H1 (cell line): ENCODE results near the gene ADAMTS4. TPM values are rescaled to one million over a fixed set of nuclear protein-coding genes. Genes with fewer than 3 reads are reported as not detected.

Experiments
- CTCF ChIA-PET: fragments of 300-600 bp; sonication (Branson Sonifier 250); formaldehyde crosslinking; loops from one replicate; lab custom pipeline; 2021; ENCODE audit not compliant: partially characterized antibody; lab: Charles Lee
- POLR2A ChIA-PET: fragments of 300-600 bp; sonication (Branson Sonifier 250); formaldehyde crosslinking; loops from one replicate; lab custom pipeline; 2021; ENCODE audit warnings: inconsistent platforms; ENCODE audit not compliant: partially characterized antibody; lab: Charles Lee
- DNase-seq, 2 experiments: peaks; one replicate each; pipeline versions ENCODE4 v3.0.0 to v3.0.0-alpha.2; 2010 to 2022; ENCODE audit warnings: low spot score in 2 of 2, low read depth in 1 of 2, mixed read lengths in 1 of 2
- FAIRE-seq: peaks from 2 replicates; lab custom pipeline; 2011; peaks lifted over from hg19 to GRCh38; lab: Jason Lieb, UNC
- H2AFZ ChIP-seq: 2 replicates; pipeline ENCODE4 v1.8.1; 2012; ENCODE audit warnings: low read length, inconsistent platforms
- H2AK5ac ChIP-seq: 2 replicates; pipeline ENCODE4 v1.6.1; 2013; ENCODE audit warnings: low read depth, low read length
- H2BK120ac ChIP-seq: replicated peaks from 2 replicates; pipeline ENCODE3; 2013; ENCODE audit warnings: low read depth, low read length, inconsistent platforms
- H2BK12ac ChIP-seq: 2 replicates; pipeline ENCODE4 v1.6.1; 2013; ENCODE audit warnings: low read depth, low read length
- H2BK15ac ChIP-seq: 2 replicates; pipeline ENCODE4 v1.6.1; 2013; ENCODE audit warnings: low read length
- H2BK20ac ChIP-seq: 2 replicates; pipeline ENCODE4 v1.6.1; 2013; ENCODE audit warnings: low read length
- H2BK5ac ChIP-seq: 2 replicates; pipeline ENCODE4 v1.6.1; 2013; ENCODE audit warnings: low read depth, low read length
- H3K14ac ChIP-seq: 2 replicates; pipeline ENCODE4 v1.6.1; 2013; ENCODE audit warnings: inconsistent platforms; ENCODE audit not compliant: insufficient read length
- H3K18ac ChIP-seq: 2 replicates; pipeline ENCODE4 v1.6.1; 2013; ENCODE audit warnings: low read length; ENCODE audit errors: extremely low read depth
- H3K23ac ChIP-seq: 2 replicates; pipeline ENCODE4 v1.6.1; 2013; ENCODE audit warnings: inconsistent platforms; ENCODE audit not compliant: insufficient read length
- H3K23me2 ChIP-seq: 2 replicates; pipeline ENCODE4 v1.6.1; 2013; ENCODE audit warnings: low read depth, low read length
- H3K27ac ChIP-seq: 2 replicates; pipeline ENCODE4 v1.6.1; 2011; ENCODE audit warnings: low read depth, low read length, inconsistent platforms
- H3K27me3 ChIP-seq, 4 experiments: replicated peaks in 1 of 4; 1 replicate in 1 of 4; 2 replicates in 3 of 4; pipeline versions ENCODE4 v1.6.1 to v1.8.1; 2011 to 2013; ENCODE audit warnings: low read length in 3 of 4, mild to moderate bottlenecking in 3 of 4, inconsistent platforms in 2 of 4, mixed read lengths in 2 of 4, moderate library complexity in 1 of 4; ENCODE audit not compliant: control insufficient read depth in 3 of 4, insufficient read depth in 3 of 4; ENCODE audit errors: extremely low read depth in 1 of 4
- H3K36me3 ChIP-seq, 4 experiments: 2 replicates each; pipeline versions ENCODE4 v1.6.1 to v1.8.1; 2011 to 2013; ENCODE audit warnings: mild to moderate bottlenecking in 4 of 4, low read length in 3 of 4, moderate library complexity in 2 of 4, control low read depth in 1 of 4, inconsistent platforms in 1 of 4; ENCODE audit not compliant: insufficient read depth in 4 of 4, control insufficient read depth in 2 of 4
- H3K4ac ChIP-seq: replicated peaks from 2 replicates; pipeline ENCODE3; 2013; ENCODE audit warnings: low read length, low read depth, mixed read lengths, inconsistent platforms; ENCODE audit not compliant: insufficient read length
- H3K4me1 ChIP-seq, 4 experiments: replicated peaks in 1 of 4; 1 replicate in 1 of 4; 2 replicates in 3 of 4; pipeline versions ENCODE4 v1.6.1 to v1.8.1; 2011 to 2013; ENCODE audit warnings: low read length in 3 of 4, inconsistent platforms in 2 of 4, mixed read lengths in 1 of 4; ENCODE audit not compliant: insufficient read depth in 4 of 4, control insufficient read depth in 3 of 4
- H3K4me2 ChIP-seq, 2 experiments: 2 replicates each; pipeline versions ENCODE4 v1.6.1 to v1.8.1; 2011 to 2013; ENCODE audit warnings: low read depth in 2 of 2, low read length in 2 of 2, control low read depth in 1 of 2, inconsistent platforms in 1 of 2, mild to moderate bottlenecking in 1 of 2; ENCODE audit not compliant: insufficient read depth in 1 of 2
- H3K4me3 ChIP-seq, 4 experiments: fragments of 200-600, 300-600 bp in 1 of 4; sonication (generic), shearing (Covaris generic), sonication (Bioruptor Twin) in 1 of 4; 2 replicates each; pipeline versions ENCODE4 v1.5.1 to v1.8.1; 2011 to 2016; ENCODE audit warnings: low read length in 4 of 4, low read depth in 3 of 4, control low read depth in 2 of 4, inconsistent platforms in 2 of 4, mild to moderate bottlenecking in 2 of 4, mixed read lengths in 1 of 4, moderate library complexity in 1 of 4; ENCODE audit not compliant: insufficient read depth in 2 of 4; ENCODE audit errors: extremely low read depth in 1 of 4
- H3K56ac ChIP-seq: replicated peaks from 2 replicates; pipeline ENCODE3; 2013; ENCODE audit warnings: low read depth, mild to moderate bottlenecking, mixed read lengths, low read length, inconsistent platforms; ENCODE audit not compliant: insufficient read length
- H3K79me1 ChIP-seq: 2 replicates; pipeline ENCODE4 v1.6.1; 2013; ENCODE audit warnings: low read depth, low read length, control low read depth
- H3K79me2 ChIP-seq, 2 experiments: 2 replicates each; pipeline versions ENCODE4 v1.6.1 to v1.8.1; 2012 to 2013; ENCODE audit warnings: low read length in 2 of 2, mild to moderate bottlenecking in 2 of 2, inconsistent platforms in 1 of 2; ENCODE audit not compliant: insufficient read depth in 2 of 2, control insufficient read depth in 1 of 2
- H3K9ac ChIP-seq, 4 experiments: replicated peaks in 1 of 4; 1 replicate in 1 of 4; 2 replicates in 3 of 4; pipeline versions ENCODE4 v1.6.1 to v1.8.1; 2011 to 2013; ENCODE audit warnings: low read depth in 3 of 4, low read length in 3 of 4, control low read depth in 2 of 4, mild to moderate bottlenecking in 2 of 4, moderate library complexity in 2 of 4, inconsistent platforms in 1 of 4; ENCODE audit errors: extremely low read depth in 1 of 4
- H3K9me3 ChIP-seq, 2 experiments: 2 replicates each; pipeline versions ENCODE4 v1.6.1 to v1.8.1; 2012 to 2013; ENCODE audit warnings: mild to moderate bottlenecking in 2 of 2, moderate library complexity in 2 of 2, control low read depth in 1 of 2, inconsistent platforms in 1 of 2, low read depth in 1 of 2, low read length in 1 of 2, mixed read lengths in 1 of 2; ENCODE audit not compliant: insufficient read depth in 2 of 2
- H4K20me1 ChIP-seq, 2 experiments: replicated peaks in 1 of 2; 2 replicates each; pipeline versions ENCODE3 to v1.8.1; 2011 to 2013; ENCODE audit warnings: inconsistent platforms in 2 of 2, low read length in 2 of 2, mild to moderate bottlenecking in 1 of 2; ENCODE audit not compliant: insufficient read depth in 2 of 2, control insufficient read depth in 1 of 2
- H4K5ac ChIP-seq: 2 replicates; pipeline ENCODE4 v1.6.1; 2013; ENCODE audit warnings: low read length, low read depth, mixed read lengths, inconsistent platforms; ENCODE audit not compliant: insufficient read length
- H4K8ac ChIP-seq: 2 replicates; pipeline ENCODE4 v1.8.0; 2013; ENCODE audit warnings: mild to moderate bottlenecking, moderate library complexity, low read length, inconsistent platforms; ENCODE audit not compliant: insufficient read depth; ENCODE audit errors: extremely low read depth
- H4K91ac ChIP-seq: replicated peaks from 2 replicates; pipeline ENCODE3; 2013; ENCODE audit warnings: low read length, mixed read lengths, inconsistent platforms; ENCODE audit not compliant: insufficient read length
- MAFK ChIP-seq: IDR thresholded peaks from 2 replicates; pipeline ENCODE4 v1.6.1; 2012; ENCODE audit warnings: low read depth, mild to moderate bottlenecking, improper control_type of control experiment, low read length
- POLR2A ChIP-seq, 2 experiments: IDR thresholded peaks; 1 replicate in 1 of 2; 2 replicates in 1 of 2; pipeline ENCODE4 v1.6.1; 2011; ENCODE audit warnings: low read depth in 2 of 2, low read length in 2 of 2, mild to moderate bottlenecking in 2 of 2; ENCODE audit errors: control extremely low read depth in 1 of 2
- RNF2 ChIP-seq: fragments of 200-900, 300-1000 bp; sonication (generic); IDR thresholded peaks from 2 replicates; pipeline ENCODE4 v1.7.1; 2016; ENCODE audit warnings: borderline replicate concordance, low read depth, mild to moderate bottlenecking, antibody characterized with exemption, low read length; ENCODE audit not compliant: poor library complexity, severe bottlenecking; ENCODE audit errors: missing control alignments
- SIN3A ChIP-seq, 2 experiments: IDR thresholded peaks in 1 of 2; conservative IDR thresholded peaks in 1 of 2; 2 replicates each; pipeline ENCODE4 v1.6.1; 2011 to 2012; ENCODE audit warnings: low read length in 2 of 2, improper control_type of control experiment in 1 of 2, low read depth in 1 of 2, mild to moderate bottlenecking in 1 of 2
- WGBS, 2 experiments: shearing (Covaris generic) in 1 of 2; methylation state at CpG; one replicate each; pipeline versions ENCODE4 v1.1.6 to v1.1.7; 2013 to 2015; ENCODE audit warnings: low lambda C conversion rate in 2 of 2, mixed read lengths in 2 of 2, inconsistent platforms in 1 of 2, low coverage in 1 of 2, missing lambda C conversion rate in 1 of 2; ENCODE audit not compliant: insufficient replicate concordance in 2 of 2, insufficient coverage in 1 of 2, insufficient read length in 1 of 2; ENCODE audit errors: extremely low coverage in 1 of 2, missing lambda C conversion rate in 1 of 2; 5-methylcytosine and 5-hydroxymethylcytosine counted together
- polyA plus RNA-seq, 7 experiments: library from polyadenylated mRNA; depleted of rRNA in 3 of 7; stranded (reverse) in 5 of 7; unstranded in 2 of 7; fragments of >200 nt in 5 of 7; fragments of 200-250 nt in 2 of 7; gene quantifications; 1 replicate in 5 of 7; 2 replicates in 1 of 7; 4 replicates in 1 of 7; pipeline versions ENCODE4 v1.2.1 to v1.2.3, GENCODE V29; 2011 to 2013; ENCODE audit warnings: missing spikeins in 2 of 7, mixed read lengths in 2 of 7
- total RNA-seq: library from RNA; stranded (reverse); fragmentation: NEBNext Ultra II Directional; extraction: Animal tissue kit (Norgen Biotek cat#: 25700); gene quantifications from 2 replicates; pipeline ENCODE4 v1.2.1, GENCODE V29; 2021

ADAMTS4 gene
- total and polyA plus RNA-seq, 2 of the 8 experiments (the other 6 are each of a cell fraction or from before 2014, with no cell fraction given): 4.6 to 7.2 TPM

DNA sequence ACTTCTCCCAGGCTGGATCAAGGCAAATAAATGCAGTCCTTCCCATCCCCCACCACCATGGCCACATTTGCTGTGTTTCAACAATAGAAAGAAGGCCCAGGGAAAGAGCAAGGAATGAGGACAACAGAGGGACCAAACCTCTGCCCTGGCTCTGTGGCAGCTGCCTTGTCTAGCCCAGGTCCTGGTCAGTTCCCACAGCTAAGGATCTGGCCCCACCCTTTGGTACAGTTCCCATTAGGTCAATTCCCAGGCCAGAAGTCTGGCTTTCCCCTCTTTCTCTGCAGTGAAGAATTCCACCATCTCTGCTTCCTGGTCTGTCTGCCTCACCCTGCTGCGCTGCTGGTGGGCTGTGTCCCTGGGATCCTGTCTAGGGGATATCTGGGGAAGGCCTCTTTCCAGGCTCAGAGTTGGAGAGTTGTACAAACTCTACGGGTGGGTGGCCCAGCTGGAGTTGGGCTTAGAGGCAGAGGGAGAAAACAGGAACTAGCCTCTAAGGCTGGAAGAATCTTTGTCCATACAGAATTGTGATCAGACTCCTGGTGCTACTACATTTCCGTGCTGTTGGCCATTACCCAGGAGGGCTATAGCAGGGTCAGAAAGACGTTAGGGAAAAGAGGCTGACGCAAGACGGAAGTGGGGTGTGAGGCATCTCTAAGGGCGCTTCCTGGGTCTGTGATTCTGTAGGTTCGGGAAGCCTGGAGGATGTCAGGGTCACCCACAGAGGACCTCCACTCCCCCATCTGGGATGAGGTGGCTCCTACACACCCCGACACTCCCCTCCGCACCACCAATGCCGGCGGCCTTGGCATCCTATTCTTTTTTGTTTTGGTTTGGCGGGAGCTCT is 2.4 kb upstream of the ADAMTS4 start:
- Histone ChIP-seq H3K36me3 (peaks cover 3 to 22% (median 4%) of the 10 kb centered on the region in 4 experiments; a peak in 6 of 8 replicates), H2BK15ac (peak overlapping the region; percentile 88; the same call in 1 of the 2 replicates), H2BK20ac (peak overlapping the region; percentile 5), H4K20me1 (no peaks in the 10 kb centered on the region), H3K9ac (peak overlapping the region in 2 of 4 experiments; percentile 63 to 67; a peak in 4 of 7 replicates), H3K79me2 (peaks cover 0 to 14% of the 10 kb centered on the region in 2 experiments; a peak in 2 of 4 replicates), H3K27ac (peak overlapping the region; percentile 94), H3K23ac (no peak overlapping the region), H2AFZ (no peak overlapping the region), H3K4me1 (peaks cover 23 to 54% (median 48%) of the 10 kb centered on the region in 4 experiments), H3K23me2 (peaks cover 13% of the 10 kb centered on the region), H4K91ac (peak overlapping the region; percentile 91), H3K4me2 (peak overlapping the region; percentile 75 to 80), H3K18ac (peak overlapping the region; percentile 100), H4K5ac (peak overlapping the region; percentile 92), H4K8ac (peak overlapping the region; percentile 87; the same call in 1 of the 2 replicates), H3K27me3 (no peaks in the 10 kb centered on the region), H2AK5ac (peak overlapping the region; percentile 39), H2BK120ac (peak overlapping the region; percentile 76), H3K14ac (no peak overlapping the region), H3K79me1 (peaks cover 9% of the 10 kb centered on the region; the same call in 1 of the 2 replicates), H2BK5ac (peak overlapping the region; percentile 75), H3K4ac (peak overlapping the region; percentile 28), H3K9me3 (no peaks in the 10 kb centered on the region), H3K4me3 (peak overlapping the region in 3 of 4 experiments; percentile 4 to 97 (median 96); a peak in 4 of 8 replicates), H2BK12ac (peak overlapping the region; percentile 99), H3K56ac (peak overlapping the region; percentile 0)
- POLR2A ChIA-PET: interaction anchor here (0.6 to 4.6 kb wide), 27 partner anchors 9 to 184 kb away, joined by 3 to 82 read pairs (median 4); partner anchors contain the start of genes APOA2, B4GALT3, DEDD and FCER1G
- CTCF ChIA-PET: interaction anchor here (0.6 to 17.6 kb wide), 10 partner anchors 10 to 209 kb away, joined by 3 to 427 read pairs (median 4); partner anchors contain the start of genes APOA2, FCER1G, PCP4L1 and PPOX
- FAIRE-seq (no peak), DNase-seq (no peak)
- 76% methylated on average over 13 of the region's 13 CpGs; no CpG with 5 or more reads in 1 of the 2 experiments for WGBS, 2 experiments
- TF ChIP-seq MAFK (no peak), SIN3A (conservative IDR thresholded peaks at IDR 0.05 in 1 of 2, IDR thresholded peaks at IDR 0.05 in 1 of 2; ENCODE audit: low read depth in 1 of 2, low read length in 2 of 2) (no peak), RNF2 (no peak), POLR2A (IDR thresholded peaks at IDR 0.05; ENCODE audit: control extremely low read depth in 1 of 2, low read depth in 2 of 2, low read length in 2 of 2) (peak in 1 of 2 experiments; percentile 14; a peak in 1 of 3 replicates)
